ENCODE measurements around the gene TSG101. TPM values are rescaled to one million over a fixed set of nuclear protein-coding genes. Genes with fewer than 3 reads are reported as not detected.

The TSG101 gene
- total RNA-seq: 54.4 TPM

- peak; percentile 95 for DNase-seq (ENCODE audit: low spot score)
These were observed at the start of gene TSG101 for GRCh38 chr11:18526521-18527296. Gene TSG101, minus strand, starts transcription at chr11:18526942. Its CDS starts 126 bp downstream, at chr11:18526816.

GRCh38 chr11:18575361-18575760, 48.6 kb upstream of the TSG101 start:
- no peak for DNase-seq (ENCODE audit: low spot score)

- no peak for DNase-seq (ENCODE audit: low spot score)
These were observed 40.3 kb upstream of the TSG101 start for GRCh38 chr11:18567081-18567480.

- no peak for DNase-seq (ENCODE audit: low spot score)
These were observed 39.7 kb upstream of the TSG101 start for GRCh38 chr11:18566406-18566805.

DNA sequence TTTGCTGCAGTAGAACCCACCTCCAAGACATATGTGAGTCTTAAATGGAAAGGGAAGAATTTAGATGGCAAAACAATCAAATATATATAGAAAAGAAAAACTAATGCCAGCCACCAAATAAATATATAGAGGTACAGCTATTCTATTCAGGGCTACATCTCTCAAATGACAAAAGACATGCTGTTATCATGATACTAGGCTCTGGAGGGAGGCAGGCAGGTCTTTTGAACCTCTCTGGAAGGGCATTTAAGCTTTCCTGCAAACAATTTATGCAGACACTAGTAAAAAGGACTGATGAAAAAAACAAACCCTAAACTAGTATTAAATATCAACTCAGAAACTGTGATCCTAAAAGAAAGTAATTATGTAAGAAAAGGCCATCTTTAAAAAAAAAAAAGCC, 37.4 kb upstream of the TSG101 start:
- DNase-seq (ENCODE audit: low spot score): no peak

- DNase-seq (ENCODE audit: low spot score): no peak
These were observed 36.5 kb upstream of the TSG101 start for GRCh38 chr11:18563090-18563730.

GRCh38 chr11:18548001-18548400, 21.3 kb upstream of the TSG101 start:
- DNase-seq (ENCODE audit: low spot score): no peak

- DNase-seq (ENCODE audit: low spot score): no peak
These were observed 13.7 kb upstream of the TSG101 start for GRCh38 chr11:18540207-18541009.

DNA sequence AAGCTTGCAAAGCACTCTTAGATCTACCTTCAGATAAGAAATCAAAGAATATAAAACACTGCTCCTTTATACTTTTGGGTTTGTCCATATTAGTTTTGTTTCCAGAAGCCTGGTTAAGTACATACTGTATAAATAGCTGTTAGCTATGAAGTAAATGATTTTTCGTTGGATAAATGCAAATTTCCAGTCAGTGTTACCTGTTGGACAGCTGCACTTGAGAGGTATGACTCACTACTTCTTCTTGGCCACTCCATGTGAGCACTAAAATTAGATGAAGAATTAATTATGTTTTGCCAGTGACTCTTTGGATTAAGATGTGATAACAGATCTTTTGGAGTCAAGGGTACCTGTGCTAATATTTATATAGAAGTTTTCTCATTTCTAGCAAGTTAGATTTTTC, 9.5 kb upstream of the TSG101 start:
- no peak for DNase-seq (ENCODE audit: low spot score)

GRCh38 chr11:18534245-18534644, 7.5 kb upstream of the TSG101 start:
- no peak for DNase-seq (ENCODE audit: low spot score)

DNA sequence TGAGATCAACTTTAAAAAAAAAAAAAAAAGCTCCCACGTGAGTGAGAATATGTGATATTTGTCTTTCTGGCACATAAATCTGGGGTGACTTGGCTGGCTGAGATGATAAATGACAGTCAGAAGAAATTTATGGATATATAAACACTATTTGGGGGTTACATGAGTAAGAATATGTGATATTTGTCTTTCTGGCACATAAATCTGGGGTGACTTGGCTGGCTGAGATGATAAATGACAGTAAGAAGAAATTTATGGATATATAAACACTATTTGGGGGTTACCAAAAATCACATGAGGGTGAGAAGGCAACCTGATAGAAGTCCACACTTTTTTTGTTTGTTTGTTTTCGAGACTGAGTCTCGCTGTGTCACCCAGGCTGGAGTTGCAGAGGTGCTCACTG, 6.6 kb upstream of the TSG101 start:
- no peak for DNase-seq (ENCODE audit: low spot score)

DNA sequence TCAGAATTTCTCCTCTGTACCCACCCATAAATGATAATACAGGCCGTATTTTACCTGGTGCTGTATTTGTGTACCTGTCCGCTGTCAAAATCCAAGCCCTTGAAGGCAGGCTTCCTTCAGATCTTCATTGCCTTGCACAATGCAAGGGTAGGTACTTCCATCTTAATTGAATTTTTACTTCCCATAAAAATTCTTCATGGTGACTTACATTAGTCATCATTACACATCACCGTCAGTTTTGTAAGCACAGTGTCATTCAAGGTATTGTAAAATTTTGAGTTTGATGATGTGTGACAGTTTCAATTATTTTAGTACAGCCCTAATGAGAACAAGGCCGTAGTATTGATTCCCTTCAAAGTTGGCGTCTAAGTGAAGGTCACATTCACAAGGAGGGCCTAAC, 770 bp upstream of the TSG101 start:
- no peak for DNase-seq (ENCODE audit: low spot score)

DNA sequence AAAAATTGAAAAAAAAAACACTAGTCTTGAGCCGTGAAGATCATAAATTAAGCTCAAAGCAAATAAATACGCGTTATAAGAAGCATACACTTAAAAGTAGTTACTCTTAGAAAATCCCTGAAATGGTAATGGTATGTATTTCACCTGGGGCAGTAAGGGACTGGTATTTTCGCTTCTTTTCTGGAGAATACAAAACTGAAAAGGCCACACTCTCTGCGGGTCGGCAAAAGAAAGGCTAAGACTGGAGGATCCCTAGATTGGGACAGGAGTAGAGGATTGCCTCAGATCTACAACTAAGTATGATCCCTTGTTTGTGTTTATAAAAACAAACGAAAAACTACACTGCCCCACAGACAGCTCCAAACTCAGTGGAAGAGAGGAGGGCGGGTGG, 617 bp downstream of the TSG101 start:
- DNase-seq (ENCODE audit: low spot score): no peak

DNA sequence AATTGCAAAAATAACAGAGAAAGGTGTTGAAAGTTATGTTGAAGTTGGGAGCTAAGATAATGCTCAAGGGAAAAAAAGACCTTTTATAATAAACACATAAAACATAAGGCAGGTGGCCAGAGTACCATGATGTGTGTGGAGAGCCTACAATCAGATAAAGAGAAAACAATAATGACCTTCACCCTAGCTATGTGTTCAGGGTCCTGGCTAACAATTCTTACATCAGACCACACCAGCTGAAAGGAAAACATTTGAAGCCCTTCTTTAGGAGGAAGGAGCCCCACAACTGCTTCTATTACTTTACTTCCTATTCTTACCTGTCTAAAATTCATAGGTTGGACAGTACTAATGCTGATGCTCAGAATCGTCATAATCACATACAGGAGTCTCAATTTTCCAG, 2.5 kb downstream of the TSG101 start:
- DNase-seq (ENCODE audit: low spot score): no peak

- no peak for DNase-seq (ENCODE audit: low spot score)
These were observed 3.7 kb downstream of the TSG101 start for GRCh38 chr11:18523084-18523483.

- DNase-seq (ENCODE audit: low spot score): no peak
These were observed 4.4 kb downstream of the TSG101 start for GRCh38 chr11:18522388-18522787.

- DNase-seq (ENCODE audit: low spot score): no peak
These were observed 5.6 kb downstream of the TSG101 start for GRCh38 chr11:18521122-18521521.

- no peak for DNase-seq (ENCODE audit: low spot score)
These were observed 24.4 kb downstream of the TSG101 start for GRCh38 chr11:18502352-18502751.

DNA sequence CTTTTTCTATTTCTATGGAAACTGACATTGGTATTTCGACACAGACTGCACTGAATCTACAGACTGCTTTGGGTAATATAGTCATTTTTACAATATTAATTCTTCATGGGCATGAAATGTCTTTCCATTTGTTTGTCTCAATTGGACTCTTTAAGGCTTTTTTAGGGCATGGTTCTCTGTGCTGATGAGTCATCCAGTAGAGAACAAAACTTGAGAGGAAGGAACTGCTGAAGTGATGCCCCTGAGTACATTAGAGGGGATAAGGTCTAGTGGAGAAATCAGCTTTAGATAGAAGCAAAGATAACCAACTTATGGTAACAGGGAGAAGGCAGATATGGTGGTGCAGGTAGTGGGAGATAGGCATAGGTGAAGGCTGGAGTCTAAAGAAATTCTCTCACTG, 25.1 kb downstream of the TSG101 start:
- DNase-seq (ENCODE audit: low spot score): no peak

- no peak for DNase-seq (ENCODE audit: low spot score)
These were observed 28.7 kb downstream of the TSG101 start for GRCh38 chr11:18498039-18498438.

GRCh38 chr11:18495703-18496102, 31.0 kb downstream of the TSG101 start:
- DNase-seq (ENCODE audit: low spot score): no peak

GRCh38 chr11:18495271-18495670, 31.5 kb downstream of the TSG101 start:
- no peak for DNase-seq (ENCODE audit: low spot score)

DNA sequence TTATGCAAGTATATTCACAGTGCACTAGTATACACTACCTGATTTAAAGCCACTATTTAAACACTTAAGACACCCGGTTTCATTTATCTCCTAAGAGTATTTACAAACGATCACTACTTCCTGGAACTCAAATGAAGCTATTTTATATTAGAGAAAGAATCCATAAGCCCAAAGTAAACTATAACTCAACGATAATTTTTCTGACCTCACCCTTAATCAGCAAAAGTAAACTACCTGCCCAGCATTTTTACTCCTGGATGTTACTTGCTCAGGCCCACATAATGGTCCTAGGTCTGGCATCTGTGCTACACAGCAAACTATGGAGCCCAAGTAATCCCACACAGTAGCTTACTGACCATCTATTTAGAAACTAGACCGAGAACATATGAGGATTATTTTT, 33.4 kb downstream of the TSG101 start:
- DNase-seq (ENCODE audit: low spot score): no peak
